ENCODE data around the gene DDX24.

The DDX24 gene

GRCh38 chr14:94114589-94115057 lies 33.6 kb upstream of the DDX24 start:
- no peak for DNase-seq

- no peak for DNase-seq
These were observed 33.0 kb upstream of the DDX24 start for GRCh38 chr14:94113908-94114588.

DNA sequence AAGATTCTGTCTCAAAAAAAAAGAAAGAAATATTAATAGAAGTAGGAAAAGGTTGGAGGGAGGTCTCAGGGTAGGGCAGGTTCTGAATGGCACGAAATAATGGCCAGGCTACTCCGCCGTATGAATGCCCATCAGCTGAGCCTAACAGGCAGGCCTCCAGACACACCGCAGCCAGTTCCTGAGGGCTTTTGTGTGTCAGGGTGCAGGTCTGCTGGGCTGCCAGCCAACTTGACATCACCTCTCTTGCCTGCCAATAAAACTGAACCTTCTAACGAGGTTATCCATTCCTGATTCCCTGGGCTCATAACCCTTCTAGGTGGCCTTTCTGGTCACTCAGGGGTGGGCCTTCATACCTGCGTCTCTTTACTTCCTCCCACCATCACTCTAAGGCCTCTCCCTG lies 32.5 kb upstream of the DDX24 start:
- no peak for DNase-seq

GRCh38 chr14:94113073-94113472 lies 32.1 kb upstream of the DDX24 start:
- no peak for DNase-seq

DNA sequence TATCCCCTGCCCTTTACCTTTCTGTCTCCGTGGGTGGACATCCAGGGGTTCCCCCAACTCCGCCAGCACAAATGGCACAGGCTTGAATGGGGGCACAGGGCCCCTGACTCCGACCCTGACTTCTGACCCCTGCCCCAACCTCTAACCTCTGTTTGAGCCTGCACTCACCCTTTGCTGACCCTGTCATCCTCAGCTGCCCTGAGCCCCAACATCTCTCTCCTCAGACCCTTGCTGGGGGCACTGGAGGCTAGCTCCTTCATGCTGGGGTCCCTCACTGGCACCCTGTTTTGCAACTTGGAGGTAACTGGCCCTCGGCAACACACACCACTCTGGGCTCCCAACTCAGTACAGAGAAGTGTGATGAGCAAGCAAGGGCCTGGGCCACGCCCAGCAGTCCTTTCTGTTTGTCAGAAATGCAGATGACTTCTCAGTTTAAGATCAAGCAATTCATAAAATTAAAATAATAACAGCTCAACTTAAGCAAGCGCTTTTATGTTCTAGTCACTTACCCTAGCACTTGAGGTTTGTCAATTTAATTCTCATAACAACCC lies 31.6 kb upstream of the DDX24 start:
- no peak for DNase-seq

DNA sequence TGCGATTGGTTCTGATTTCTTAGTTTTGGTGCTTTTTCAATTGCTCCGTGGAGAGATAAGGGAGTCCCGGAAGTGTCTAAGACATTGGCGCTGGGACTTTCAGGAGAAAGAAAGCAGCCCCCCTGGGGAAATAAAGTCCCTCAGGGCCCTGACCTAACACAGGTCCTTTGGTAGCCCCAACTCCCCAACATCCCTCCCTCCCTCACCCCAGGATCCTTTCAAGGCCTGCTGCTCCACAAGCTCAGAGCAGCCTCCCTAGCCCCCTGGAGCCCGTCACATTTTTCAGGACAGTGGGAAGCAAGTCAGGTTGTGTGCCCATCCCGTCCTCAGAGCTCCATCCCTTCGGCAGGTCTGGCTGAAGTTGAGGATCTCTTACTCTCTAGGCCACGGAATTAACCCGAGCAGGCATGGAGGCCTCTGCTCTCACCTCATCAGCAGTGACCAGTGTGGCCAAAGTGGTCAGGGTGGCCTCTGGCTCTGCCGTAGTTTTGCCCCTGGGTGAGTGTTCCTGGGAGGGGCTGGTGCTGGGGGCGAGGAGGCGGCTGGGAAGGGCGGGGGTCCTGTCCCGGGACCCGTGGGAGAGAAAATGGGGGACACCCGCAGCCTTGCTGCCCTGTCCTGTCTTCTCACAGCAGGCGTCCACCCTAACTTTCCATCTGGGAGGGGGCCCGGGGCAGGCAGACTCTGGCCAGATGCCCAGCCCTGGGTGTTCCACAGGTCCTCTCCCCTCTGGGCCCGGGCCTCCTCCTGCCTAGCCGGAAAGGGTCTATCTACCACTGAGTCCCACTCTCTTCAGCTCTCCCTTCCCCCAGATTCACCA lies 30.5 kb upstream of the DDX24 start:
- no peak for DNase-seq

DNA sequence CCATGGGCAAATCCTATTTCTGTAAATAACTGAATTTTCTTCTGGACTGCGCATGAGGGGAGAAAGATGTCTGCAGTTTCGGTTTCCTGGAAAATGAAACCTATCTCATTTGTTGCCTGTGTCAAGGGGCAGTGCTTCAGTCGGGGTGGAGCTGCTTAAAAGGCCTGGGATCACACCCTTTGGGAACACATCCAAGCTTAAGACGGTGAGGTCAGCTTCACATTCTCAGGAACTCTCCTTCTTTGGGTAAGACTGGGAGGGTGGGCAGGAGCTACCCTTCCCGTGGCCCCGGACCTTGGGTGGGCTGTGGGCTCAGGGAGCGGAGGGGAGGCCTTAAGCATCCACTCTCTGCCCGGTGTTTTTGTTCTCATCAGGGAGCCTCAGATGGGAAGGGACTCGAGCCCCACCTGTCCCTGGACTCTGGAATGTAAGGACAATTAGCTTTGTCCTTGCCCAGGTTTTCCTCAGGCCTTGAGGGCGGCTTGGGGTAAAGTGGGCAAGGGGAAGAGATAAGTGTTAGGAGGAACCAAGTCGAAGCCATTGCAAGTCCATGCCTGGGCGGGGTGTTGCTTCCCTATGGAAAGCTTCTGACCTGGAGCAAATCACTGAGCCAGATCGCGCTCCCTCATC lies 29.7 kb upstream of the DDX24 start, which contains the start of gene IFI27:
TSS of gene IFI27 (plus strand) at position 185 of the 630 bp plus-strand sequence.
- no peak for DNase-seq

DNA sequence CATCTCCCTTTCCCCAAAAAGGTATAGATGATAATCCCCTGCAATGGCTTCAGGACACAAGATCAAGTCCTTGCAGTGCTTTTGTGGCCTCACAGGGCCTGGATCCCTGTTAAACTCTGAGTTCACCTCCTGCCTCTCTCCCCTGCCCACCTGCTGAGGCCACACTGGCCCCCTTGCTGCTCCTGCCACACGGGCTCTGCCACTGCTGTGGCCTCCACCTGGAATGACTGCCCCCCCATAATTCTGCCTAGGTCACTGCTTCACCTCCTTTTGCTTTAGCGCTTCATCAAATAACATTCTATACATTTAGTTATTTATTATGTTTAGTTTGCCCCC lies 28.9 kb upstream of the DDX24 start:
- DNase-seq = no peak

GRCh38 chr14:94104731-94105130 lies 23.7 kb upstream of the DDX24 start:
- DNase-seq = no peak

- DNase-seq = no peak
These were observed 22.6 kb upstream of the DDX24 start for GRCh38 chr14:94103554-94104150.

GRCh38 chr14:94102768-94103482 lies 21.9 kb upstream of the DDX24 start:
- no peak for DNase-seq

GRCh38 chr14:94101748-94102147 lies 20.7 kb upstream of the DDX24 start:
- DNase-seq = no peak

- DNase-seq = no peak
These were observed 19.8 kb upstream of the DDX24 start for GRCh38 chr14:94100847-94101246.

DNA sequence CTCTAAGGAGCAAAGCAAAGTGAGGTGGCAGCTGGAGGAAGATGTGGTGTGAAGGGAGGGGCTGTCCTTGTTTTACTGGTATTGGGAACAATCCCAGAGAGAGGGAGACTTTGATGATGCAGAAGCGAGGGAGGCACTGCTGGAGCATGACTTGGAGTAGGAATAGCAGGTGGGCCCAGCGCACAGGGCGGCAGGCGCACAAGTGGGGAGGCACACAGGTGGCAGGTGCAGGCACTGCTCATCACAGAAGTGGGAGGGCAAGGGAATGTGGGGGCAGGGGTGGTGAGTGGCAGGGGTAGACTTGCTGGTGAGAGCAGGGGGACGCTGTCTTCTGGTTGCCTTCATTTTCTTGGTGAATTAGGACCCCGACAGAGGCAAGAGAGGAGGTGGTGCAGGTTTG lies 18.0 kb upstream of the DDX24 start:
- DNase-seq = no peak

- DNase-seq = no peak
These were observed 17.5 kb upstream of the DDX24 start for GRCh38 chr14:94098326-94098992.

GRCh38 chr14:94097091-94097490 lies 16.1 kb upstream of the DDX24 start:
- no peak for DNase-seq

- DNase-seq = no peak
These were observed 12.4 kb upstream of the DDX24 start for GRCh38 chr14:94093418-94093817.

DNA sequence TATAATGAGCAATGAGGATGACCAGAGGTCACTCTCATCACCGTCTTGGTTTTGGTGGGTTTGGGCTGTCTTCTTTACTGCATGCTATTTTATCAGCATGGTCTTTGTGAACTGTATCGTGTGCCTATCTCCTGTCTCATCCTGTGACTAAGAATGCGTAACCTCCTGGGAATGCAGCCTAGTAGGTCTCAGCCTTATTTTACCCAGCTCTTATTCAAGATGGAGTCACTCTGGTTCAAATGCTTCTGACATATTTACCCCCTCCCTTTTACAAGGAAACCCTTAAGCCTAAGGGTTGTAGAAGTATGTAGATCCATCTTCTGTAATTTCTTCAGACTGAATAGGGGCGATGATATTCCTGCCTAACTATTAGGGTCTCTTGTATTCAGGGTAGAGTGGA lies 8.5 kb upstream of the DDX24 start:
- DNase-seq = no peak

- no peak for DNase-seq
These were observed 7.5 kb upstream of the DDX24 start for GRCh38 chr14:94088516-94088915.

DNA sequence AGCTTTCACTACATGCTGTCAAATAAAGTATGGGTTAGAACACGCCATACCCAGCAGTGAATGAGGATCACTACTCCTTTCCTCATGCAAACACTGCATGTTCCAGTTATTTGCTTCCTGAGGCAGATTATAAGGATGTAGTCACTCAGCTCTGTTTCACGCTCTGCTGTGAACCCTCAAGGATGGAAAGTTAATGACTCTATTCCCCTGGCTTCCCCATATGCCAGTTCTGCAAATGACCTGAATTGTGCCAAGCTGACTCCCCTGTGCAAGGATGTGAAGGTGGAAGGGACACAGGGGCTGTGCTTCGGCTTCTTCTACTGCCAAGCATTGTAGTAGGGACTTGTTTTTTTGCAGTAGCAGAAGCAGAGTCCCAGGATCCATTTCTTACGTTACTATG lies 6.9 kb upstream of the DDX24 start:
- DNase-seq = no peak

DNA sequence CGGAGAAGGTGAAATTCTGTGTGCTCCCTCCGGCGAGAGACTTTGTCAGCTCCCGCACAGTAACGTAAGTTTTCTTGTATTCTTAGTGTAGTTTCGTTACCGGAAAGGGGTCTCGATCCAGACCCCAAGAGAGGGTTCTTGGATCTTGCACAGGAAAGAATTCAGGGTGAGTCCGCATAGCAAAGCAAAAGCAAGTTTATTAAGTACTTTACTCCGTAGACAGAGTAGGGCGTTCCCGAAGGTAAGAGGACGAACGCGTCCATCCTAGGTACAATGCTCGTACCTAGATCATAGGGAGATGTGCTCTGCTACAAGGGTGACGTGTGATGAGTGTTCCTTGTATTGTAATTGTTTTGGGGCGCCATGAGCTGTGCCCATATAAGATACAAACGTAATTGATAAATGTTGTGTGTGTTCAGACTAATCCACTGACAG lies 401 bp upstream of the DDX24 start:
- DNase-seq = no peak

All from CD4-positive, alpha-beta T cell treated with Interleukin-4 for 1 hour (primary cell).